Kidney (tissue), 14 donors: ENCODE results near the gene IGF1. TPM values are rescaled to one million over a fixed set of nuclear protein-coding genes. Genes with fewer than 3 reads are reported as not detected.

Source experiments
- DNase-seq, 5 donors: peaks; one replicate each; pipeline ENCODE4 v3.0.0-alpha.2; 2013 to 2020
- FAIRE-seq: peaks from 2 replicates; lab custom pipeline; 2012; peaks lifted over from hg19 to GRCh38; lab: Jason Lieb, UNC
- H3K27ac ChIP-seq, 2 donors: one replicate each; pipeline ENCODE4 v1.7.0; 2013; ENCODE audit warnings: low read depth in 2 of 2, low read length in 2 of 2, inconsistent platforms in 1 of 2
- H3K27me3 ChIP-seq: one replicate; pipeline ENCODE4 v1.7.1; 2013; ENCODE audit warnings: low read length, inconsistent platforms; ENCODE audit not compliant: control insufficient read depth, insufficient read depth
- H3K36me3 ChIP-seq, 3 donors: one replicate each; pipeline versions ENCODE4 v1.7.0 to v1.7.1; 2013; ENCODE audit warnings: low read length in 3 of 3, control low read depth in 1 of 3, inconsistent platforms in 1 of 3; ENCODE audit not compliant: insufficient read depth in 3 of 3, control insufficient read depth in 2 of 3
- H3K4me1 ChIP-seq, 3 donors: one replicate each; pipeline versions ENCODE4 v1.7.0 to v1.7.1; 2013; ENCODE audit warnings: low read length in 3 of 3, inconsistent platforms in 1 of 3, low read depth in 1 of 3; ENCODE audit not compliant: control insufficient read depth in 2 of 3, insufficient read depth in 2 of 3
- H3K4me3 ChIP-seq, 3 donors: one replicate each; pipeline versions ENCODE4 v1.7.0 to v1.8.1; 2013; ENCODE audit warnings: low read length in 3 of 3, control low read depth in 1 of 3, inconsistent platforms in 1 of 3
- H3K9ac ChIP-seq, 3 donors: one replicate each; pipeline versions ENCODE4 v1.7.0 to v1.7.1; 2013; ENCODE audit warnings: low read length in 3 of 3, control low read depth in 1 of 3, inconsistent platforms in 1 of 3
- H3K9me3 ChIP-seq, 3 donors: one replicate each; pipeline versions ENCODE4 v1.7.0 to v1.7.1; 2013; ENCODE audit warnings: low read length in 3 of 3, control low read depth in 1 of 3, inconsistent platforms in 1 of 3; ENCODE audit not compliant: control insufficient read depth in 2 of 3, insufficient read depth in 1 of 3
- intact Hi-C: fragments of 100-400 bp; cut with DNase I; formaldehyde crosslinking; loops from one replicate; pipeline ENCODE4 v1.11.1; 2022
- polyA plus RNA-seq: library from polyadenylated mRNA; stranded (reverse); fragments of 350-450 nt; fragmentation: Illumina TruSeq; extraction: RNeasy Lipid Tissue Mini Kit (QIAGEN cat#74804); gene quantifications from one replicate; pipeline ENCODE4 v1.2.3, GENCODE V29; 2014; ENCODE audit warnings: low read depth, low replicate concordance; ENCODE audit not compliant: insufficient read depth
- total RNA-seq: library from RNA; stranded (reverse); fragmentation: NEBNext Ultra II Directional; extraction: Animal tissue kit (Norgen Biotek cat#: 25700); gene quantifications from one replicate; pipeline ENCODE4 v1.2.1, GENCODE V29; 2021
- TF ChIP-seq, protein P1 (sequence below): IDR thresholded peaks from 3 replicates; pipeline ENCODE4 v1.5.1; 2012; ENCODE audit warnings: mild to moderate bottlenecking, moderate library complexity, borderline replicate concordance; ENCODE audit not compliant: insufficient read depth; ENCODE audit errors: extremely low read depth
- donor health status: control.
- donor health status: control.
- donor health status: control.
- donor health status: control.
- donor health status: control.
- donor health status: DM: yes; HTN: yes; CAD: no.
- donor health status: Normal renal cell carcinoma (clear cell type).

The IGF1 gene
- total and polyA plus RNA-seq, 2 donors from 2014 or later, result 0.71 to 7.2 TPM

GRCh38 chr12:102508052-102508451, 27.7 kb upstream of the IGF1 start:
- FAIRE-seq (no peak), DNase-seq (no peak)
- Histone ChIP-seq H3K27ac (no peak overlapping the region), H3K36me3 (no peaks in the 10 kb centered on the region), H3K4me1 (peaks cover 0 to 6% (median 2%) of the 10 kb centered on the region in 3 donors), H3K9me3 (no peaks in the 10 kb centered on the region), H3K9ac (no peak overlapping the region), H3K27me3 (no peaks in the 10 kb centered on the region), H3K4me3 (no peak overlapping the region)
- intact Hi-C loops, result no loop called here
- TF ChIP-seq, protein P1, sequence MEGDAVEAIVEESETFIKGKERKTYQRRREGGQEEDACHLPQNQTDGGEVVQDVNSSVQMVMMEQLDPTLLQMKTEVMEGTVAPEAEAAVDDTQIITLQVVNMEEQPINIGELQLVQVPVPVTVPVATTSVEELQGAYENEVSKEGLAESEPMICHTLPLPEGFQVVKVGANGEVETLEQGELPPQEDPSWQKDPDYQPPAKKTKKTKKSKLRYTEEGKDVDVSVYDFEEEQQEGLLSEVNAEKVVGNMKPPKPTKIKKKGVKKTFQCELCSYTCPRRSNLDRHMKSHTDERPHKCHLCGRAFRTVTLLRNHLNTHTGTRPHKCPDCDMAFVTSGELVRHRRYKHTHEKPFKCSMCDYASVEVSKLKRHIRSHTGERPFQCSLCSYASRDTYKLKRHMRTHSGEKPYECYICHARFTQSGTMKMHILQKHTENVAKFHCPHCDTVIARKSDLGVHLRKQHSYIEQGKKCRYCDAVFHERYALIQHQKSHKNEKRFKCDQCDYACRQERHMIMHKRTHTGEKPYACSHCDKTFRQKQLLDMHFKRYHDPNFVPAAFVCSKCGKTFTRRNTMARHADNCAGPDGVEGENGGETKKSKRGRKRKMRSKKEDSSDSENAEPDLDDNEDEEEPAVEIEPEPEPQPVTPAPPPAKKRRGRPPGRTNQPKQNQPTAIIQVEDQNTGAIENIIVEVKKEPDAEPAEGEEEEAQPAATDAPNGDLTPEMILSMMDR, result no peak

DNA sequence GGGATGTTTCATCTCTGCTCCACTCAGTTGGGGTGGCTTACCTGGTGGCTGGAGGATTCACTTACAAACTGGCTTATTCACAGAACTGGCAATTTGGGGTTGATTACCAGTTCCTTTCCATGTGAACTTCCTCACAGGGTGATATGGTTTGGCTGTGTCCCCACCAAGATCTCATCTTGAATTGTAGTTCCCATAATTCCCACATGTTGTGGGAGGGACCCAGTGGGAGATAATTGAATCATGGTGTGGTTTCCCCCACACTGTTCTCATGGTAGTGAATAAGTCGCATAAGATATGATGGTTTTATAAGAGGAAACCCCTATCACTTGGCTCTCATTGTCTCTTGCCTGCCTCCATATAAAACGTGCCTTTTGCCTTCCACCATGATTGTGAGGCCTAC, 26.9 kb upstream of the IGF1 start:
- Histone ChIP-seq H3K4me3 (no peak overlapping the region), H3K4me1 (peaks cover 0 to 4% (median 2%) of the 10 kb centered on the region in 3 donors), H3K36me3 (no peaks in the 10 kb centered on the region), H3K27ac (no peak overlapping the region), H3K27me3 (no peaks in the 10 kb centered on the region), H3K9me3 (no peaks in the 10 kb centered on the region), H3K9ac (no peak overlapping the region)
- DNase-seq (no peak), FAIRE-seq (no peak)
- intact Hi-C loops, result no loop called here
- TF ChIP-seq, protein P1, result no peak

DNA sequence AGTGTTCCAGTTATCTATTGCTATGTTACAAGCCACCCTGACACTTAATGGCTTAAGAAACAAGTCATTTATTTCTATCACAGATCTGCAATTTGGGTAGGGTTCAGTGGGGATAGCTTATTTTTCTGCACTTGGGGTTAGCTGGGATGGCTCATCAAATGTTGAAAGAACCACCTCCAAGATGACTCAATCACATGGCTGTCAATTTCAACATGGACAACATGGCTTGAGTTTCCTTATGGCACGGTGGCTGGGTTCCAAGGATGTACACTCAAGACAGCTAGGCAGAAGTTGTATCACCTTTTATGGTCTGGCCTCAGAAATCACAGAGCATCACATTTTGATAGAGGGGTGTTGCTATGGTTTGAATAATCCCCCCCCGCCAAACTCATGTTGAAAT, 24.5 kb upstream of the IGF1 start:
- FAIRE-seq, result no peak
- H3K27ac ChIP-seq, result no peak overlapping the region
- H3K9ac ChIP-seq, result no peak overlapping the region
- no peak for DNase-seq
- H3K36me3 ChIP-seq, result no peaks in the 10 kb centered on the region
- intact Hi-C loops, result no loop called here
- TF ChIP-seq, protein P1, result no peak
- no peaks in the 10 kb centered on the region for H3K4me1 ChIP-seq
- no peaks in the 10 kb centered on the region for H3K27me3 ChIP-seq
- H3K9me3 ChIP-seq, result no peaks in the 10 kb centered on the region
- no peak overlapping the region for H3K4me3 ChIP-seq

DNA sequence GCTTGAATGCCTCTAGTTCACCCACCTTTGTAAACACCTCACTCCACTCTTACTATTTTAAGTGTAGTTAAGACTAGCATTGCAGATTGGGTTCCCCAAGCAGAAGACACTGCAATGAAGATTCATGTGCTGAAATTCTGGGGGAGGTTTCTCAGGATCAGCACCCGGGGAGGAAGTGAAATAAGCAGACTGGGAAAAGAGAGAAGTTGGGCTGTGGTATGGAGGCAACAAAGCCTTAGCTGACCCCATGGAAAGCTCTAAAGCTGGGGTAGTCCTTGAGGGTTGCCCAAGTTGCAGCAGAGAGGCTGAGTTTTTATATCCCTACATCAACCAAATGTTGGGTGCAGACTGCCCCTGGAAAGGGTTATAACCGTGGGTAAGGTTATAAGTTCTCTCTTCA, 23.9 kb upstream of the IGF1 start:
- no peak overlapping the region for H3K4me3 ChIP-seq
- H3K4me1 ChIP-seq, result no peaks in the 10 kb centered on the region
- FAIRE-seq, result no peak
- TF ChIP-seq, protein P1, result no peak
- H3K9ac ChIP-seq, result no peak overlapping the region
- no peaks in the 10 kb centered on the region for H3K36me3 ChIP-seq
- intact Hi-C loops, result no loop called here
- DNase-seq, result no peak
- no peak overlapping the region for H3K27ac ChIP-seq
- no peaks in the 10 kb centered on the region for H3K27me3 ChIP-seq
- H3K9me3 ChIP-seq, result no peaks in the 10 kb centered on the region
